UCSD-AML1 (cell line): ENCODE measurements around the gene CACHD1.

Source experiments
- DNase-seq: peaks from one replicate; lab custom pipeline; 2025; ENCODE audit not compliant: unreplicated experiment; lab: John Stamatoyannopoulos, UW

The CACHD1 gene

GRCh38 chr1:64469977-64470664 lies at the start of gene CACHD1:
TSS of gene CACHD1 (plus strand) at chr1:64470129. CDS start at chr1:64470745, 616 bp downstream.
- peak; percentile 58 for DNase-seq

- DNase-seq: no peak
Measured at GRCh38 chr1:64421377-64421776, 48.6 kb upstream of the CACHD1 start.

- no peak for DNase-seq
Measured at GRCh38 chr1:64423526-64423925, 46.4 kb upstream of the CACHD1 start.

GRCh38 chr1:64424412-64424811 lies 45.5 kb upstream of the CACHD1 start:
- DNase-seq: no peak

- no peak for DNase-seq
Measured at GRCh38 chr1:64425521-64425920, 44.4 kb upstream of the CACHD1 start.

GRCh38 chr1:64426681-64427080 lies 43.2 kb upstream of the CACHD1 start:
- no peak for DNase-seq

- DNase-seq: no peak
Measured at GRCh38 chr1:64427879-64428278, 42.0 kb upstream of the CACHD1 start.

- no peak for DNase-seq
Measured at GRCh38 chr1:64433308-64433707, 36.6 kb upstream of the CACHD1 start.

- DNase-seq: no peak
Measured at GRCh38 chr1:64433747-64434146, 36.2 kb upstream of the CACHD1 start.

- no peak for DNase-seq
Measured at GRCh38 chr1:64435000-64435399, 34.9 kb upstream of the CACHD1 start.

- DNase-seq: no peak
Measured at GRCh38 chr1:64437453-64437852, 32.5 kb upstream of the CACHD1 start.

GRCh38 chr1:64440183-64440826 lies 29.6 kb upstream of the CACHD1 start:
- no peak for DNase-seq

GRCh38 chr1:64451440-64451839 lies 18.5 kb upstream of the CACHD1 start:
- DNase-seq: no peak

GRCh38 chr1:64453688-64454087 lies 16.2 kb upstream of the CACHD1 start:
- no peak for DNase-seq

GRCh38 chr1:64458915-64459314 lies 11.0 kb upstream of the CACHD1 start:
- DNase-seq: no peak

GRCh38 chr1:64459743-64460142 lies 10.2 kb upstream of the CACHD1 start:
- no peak for DNase-seq

GRCh38 chr1:64466033-64466432 lies 3.9 kb upstream of the CACHD1 start:
- no peak for DNase-seq

GRCh38 chr1:64469116-64469976 lies 583 bp upstream of the CACHD1 start:
- DNase-seq: no peak

GRCh38 chr1:64470665-64471217 lies 812 bp downstream of the CACHD1 start:
- peak; percentile 31 for DNase-seq

- no peak for DNase-seq
Measured at GRCh38 chr1:64471218-64472039, 1.5 kb downstream of the CACHD1 start.

GRCh38 chr1:64472040-64472376 lies 2.1 kb downstream of the CACHD1 start:
- DNase-seq: no peak
